Astrocyte (in vitro differentiated cells and primary cell): Measurements from ENCODE around the gene KDM2B.

Source experiments
- EZH2 ChIP-seq: IDR thresholded peaks from 2 replicates; pipeline ENCODE4 v1.6.1; 2012; ENCODE audit warnings: mild to moderate bottlenecking, low read length, inconsistent platforms; ENCODE audit not compliant: insufficient read depth
- TF ChIP-seq, protein P1 (sequence below): IDR thresholded peaks from 2 replicates; pipeline ENCODE4 v1.5.1; 2011; ENCODE audit warnings: low read depth, mild to moderate bottlenecking, inconsistent platforms, low read length, moderate library complexity; ENCODE audit not compliant: insufficient read depth

DNA sequence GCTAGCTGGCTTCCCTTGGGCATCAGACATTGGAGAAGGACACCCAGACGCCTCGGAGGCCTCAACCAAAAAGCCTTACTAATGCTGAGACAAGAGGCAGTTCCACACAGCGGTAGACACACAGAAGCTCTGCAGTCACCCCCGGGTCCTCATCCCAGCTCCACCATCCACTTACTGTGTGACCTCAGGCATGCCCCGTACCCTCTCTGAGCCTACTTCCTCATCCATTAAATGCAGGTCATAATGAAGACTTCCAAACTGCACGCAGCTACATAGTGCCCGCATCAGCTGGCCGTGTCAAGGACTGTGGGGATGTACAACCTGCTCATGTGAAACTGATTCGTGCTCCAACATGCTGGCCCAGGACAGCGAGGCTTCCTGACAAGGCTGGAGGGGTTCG, 72.3 kb downstream of the KDM2B start:
- no peak for TF ChIP-seq EZH2
- TF ChIP-seq, protein P1, sequence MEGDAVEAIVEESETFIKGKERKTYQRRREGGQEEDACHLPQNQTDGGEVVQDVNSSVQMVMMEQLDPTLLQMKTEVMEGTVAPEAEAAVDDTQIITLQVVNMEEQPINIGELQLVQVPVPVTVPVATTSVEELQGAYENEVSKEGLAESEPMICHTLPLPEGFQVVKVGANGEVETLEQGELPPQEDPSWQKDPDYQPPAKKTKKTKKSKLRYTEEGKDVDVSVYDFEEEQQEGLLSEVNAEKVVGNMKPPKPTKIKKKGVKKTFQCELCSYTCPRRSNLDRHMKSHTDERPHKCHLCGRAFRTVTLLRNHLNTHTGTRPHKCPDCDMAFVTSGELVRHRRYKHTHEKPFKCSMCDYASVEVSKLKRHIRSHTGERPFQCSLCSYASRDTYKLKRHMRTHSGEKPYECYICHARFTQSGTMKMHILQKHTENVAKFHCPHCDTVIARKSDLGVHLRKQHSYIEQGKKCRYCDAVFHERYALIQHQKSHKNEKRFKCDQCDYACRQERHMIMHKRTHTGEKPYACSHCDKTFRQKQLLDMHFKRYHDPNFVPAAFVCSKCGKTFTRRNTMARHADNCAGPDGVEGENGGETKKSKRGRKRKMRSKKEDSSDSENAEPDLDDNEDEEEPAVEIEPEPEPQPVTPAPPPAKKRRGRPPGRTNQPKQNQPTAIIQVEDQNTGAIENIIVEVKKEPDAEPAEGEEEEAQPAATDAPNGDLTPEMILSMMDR = no peak
